OCI-LY3 (cell line): ENCODE results near the gene CCM2L.

ENCODE experiments used
- CTCF ChIP-seq: fragments of 200-600, 300-600 bp; sonication (generic); IDR thresholded peaks from 2 replicates; pipeline ENCODE4 v1.5.1; 2014; ENCODE audit warnings: antibody characterized with exemption, low read length, low read depth
- EZH2phosphoT487 ChIP-seq: fragments of 200-600 bp; shearing (Covaris generic); IDR thresholded peaks from 2 replicates; pipeline ENCODE4 v1.6.1; 2018; ENCODE audit warnings: antibody characterized with exemption, mixed run types, low read depth

- no peak for TF ChIP-seq CTCF
- TF ChIP-seq EZH2phosphoT487 = no peak
Observed at GRCh38 chr20:31974951-31975487, 35.2 kb upstream of the CCM2L start.
